Islet precursor cell (in vitro differentiated cells): ENCODE measurements around the gene NFIB.

Experiments used
- DNase-seq: peaks from one replicate; pipeline ENCODE4 v3.0.0-alpha.2; 2018

Gene NFIB

DNA sequence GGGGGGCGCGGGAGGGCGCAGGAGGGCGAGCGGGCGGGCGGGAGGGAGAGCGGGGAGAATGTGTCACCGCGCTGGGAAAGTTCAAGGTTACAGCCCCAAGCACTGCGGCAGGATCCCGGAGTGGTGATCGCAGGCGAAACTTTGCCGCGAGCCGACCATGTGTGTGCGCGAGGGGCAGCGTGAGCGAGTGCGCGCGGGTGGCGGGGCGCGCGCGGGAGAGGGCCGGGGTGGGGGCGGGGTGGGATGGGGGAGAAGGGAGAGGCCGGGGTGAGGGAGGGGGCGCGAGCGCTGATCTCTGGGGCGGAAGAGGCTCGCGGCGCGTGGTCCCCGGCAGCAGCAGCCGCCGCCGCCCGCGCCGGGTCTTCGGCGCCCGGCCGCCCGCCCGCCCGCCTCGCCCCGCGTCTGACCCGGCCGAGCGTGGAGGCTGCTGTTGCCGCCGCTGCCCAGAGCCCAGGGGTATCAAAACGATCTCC, at the start of gene NFIB:
NFIB (minus strand) TSS at position 191 of the 473 bp plus-strand sequence. CDS start 630 bp downstream, outside the sequence.
- peak; percentile 75 for DNase-seq

DNA sequence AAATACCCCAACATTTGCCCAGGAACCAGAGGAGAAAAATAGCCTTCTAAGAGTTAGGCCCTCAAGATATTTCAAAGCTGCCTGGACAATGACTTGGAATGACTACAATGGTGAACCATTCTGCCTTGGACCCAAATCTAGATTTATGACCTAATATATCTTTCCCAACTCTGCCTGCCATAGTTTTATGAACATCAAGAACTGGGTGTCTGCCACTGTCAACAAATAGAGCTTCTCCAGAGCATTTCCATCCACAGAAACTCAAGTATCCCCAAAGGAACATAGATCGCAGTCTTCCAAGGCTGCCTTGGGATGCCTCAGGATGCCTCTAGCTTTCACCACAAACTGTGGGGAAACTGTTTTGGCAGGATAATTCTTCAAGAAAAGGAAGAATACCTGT, 48.2 kb upstream of the NFIB start:
- no peak for DNase-seq

DNA sequence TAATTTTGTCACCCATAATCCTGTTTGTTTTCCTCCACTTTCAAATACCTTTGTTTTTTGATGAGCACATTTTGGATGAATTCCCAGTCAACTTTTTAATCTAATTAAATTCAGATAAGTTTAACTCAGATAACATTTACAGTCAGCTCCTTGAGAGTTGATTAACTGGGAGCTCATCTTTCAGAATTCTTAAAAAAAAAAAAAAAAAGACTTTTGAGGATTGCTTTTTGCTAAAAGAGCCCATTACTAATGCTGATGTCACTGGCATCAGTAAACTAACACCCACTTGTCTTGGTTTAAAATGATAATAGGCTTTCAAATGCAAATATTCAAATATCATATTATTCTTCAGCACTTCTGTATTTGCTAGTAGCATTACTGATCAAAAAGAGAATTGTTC, 47.1 kb upstream of the NFIB start:
- DNase-seq = no peak

DNA sequence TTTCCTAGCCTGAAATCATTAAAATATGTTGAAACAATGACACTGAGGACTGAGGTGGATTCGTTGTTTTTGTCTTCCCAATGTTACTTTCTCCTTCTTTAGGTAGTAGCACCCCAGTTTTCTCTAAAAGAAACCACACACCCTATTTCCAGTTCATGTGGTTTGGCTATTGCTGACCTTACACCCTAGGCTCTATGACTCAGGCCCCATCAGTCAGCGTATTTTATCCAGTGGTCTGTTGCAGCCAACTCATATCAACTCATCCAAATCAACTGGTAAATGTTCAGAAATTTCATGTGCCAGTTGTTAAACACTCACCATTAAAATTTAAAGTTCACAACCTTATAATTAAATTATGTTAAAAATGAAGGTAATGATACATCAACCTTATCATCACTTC, 44.6 kb upstream of the NFIB start:
- no peak for DNase-seq

DNA sequence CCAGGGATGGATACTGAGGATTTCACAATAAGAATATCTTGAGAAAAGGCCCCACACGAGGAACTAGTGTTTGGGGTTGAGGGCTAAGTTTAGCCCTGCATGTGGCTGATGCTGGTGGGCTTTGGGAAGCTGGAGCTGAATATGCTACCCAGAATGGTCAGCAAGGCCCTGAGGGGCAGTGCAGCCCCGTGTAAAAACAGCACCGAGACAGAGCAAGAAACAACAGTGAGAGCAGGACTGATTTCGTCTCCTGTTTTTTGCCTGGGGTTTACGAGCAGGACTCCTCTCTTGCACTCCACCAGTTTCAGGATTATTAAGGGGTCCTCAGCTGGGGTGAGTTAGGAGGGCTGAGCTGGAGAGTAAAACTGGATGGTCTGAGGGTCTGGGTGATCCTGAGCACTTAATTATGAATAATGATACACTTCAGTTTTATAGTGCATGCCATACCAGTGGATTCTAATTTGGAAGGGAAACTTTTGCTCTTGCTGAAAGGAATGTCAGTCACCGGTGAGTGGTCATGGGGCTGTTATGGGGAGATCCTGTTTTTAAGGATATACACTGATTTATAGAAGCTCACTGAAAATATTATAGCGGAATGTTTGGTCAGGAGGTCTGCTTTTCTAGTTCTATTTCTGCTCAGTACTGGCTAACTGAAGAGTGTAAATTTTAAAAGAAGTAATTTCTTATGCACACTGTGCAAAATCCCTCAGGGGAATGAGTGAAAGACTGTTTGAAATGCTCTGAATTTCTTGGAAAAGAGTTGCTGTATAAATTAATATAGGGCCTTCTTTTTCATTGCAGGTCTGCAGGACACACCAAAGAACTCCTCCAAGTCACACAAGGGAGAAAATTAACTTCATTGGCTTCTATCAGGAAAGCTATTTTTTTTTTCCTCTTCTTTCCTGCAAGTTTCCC, 42.7 kb upstream of the NFIB start:
- no peak for DNase-seq

DNA sequence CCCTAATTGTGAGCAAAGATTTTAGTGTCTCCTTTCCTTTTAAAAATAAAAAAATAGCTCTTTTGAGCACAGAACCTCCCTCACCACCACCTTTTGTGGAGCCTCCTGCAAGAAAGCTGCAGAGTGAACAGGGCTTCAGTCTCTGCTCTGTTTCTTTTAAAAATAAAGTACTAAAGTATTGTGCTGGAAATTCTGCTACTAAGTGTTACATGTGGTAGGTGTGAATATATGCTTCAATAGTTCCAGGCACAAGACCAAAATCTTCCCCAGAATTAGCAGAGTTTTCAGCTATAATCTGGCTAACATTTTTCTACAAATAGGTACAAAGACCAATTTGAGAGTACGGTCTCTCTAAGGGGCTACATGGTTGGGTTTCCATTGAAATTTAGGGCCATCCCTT, 40.3 kb upstream of the NFIB start:
- DNase-seq = no peak

DNA sequence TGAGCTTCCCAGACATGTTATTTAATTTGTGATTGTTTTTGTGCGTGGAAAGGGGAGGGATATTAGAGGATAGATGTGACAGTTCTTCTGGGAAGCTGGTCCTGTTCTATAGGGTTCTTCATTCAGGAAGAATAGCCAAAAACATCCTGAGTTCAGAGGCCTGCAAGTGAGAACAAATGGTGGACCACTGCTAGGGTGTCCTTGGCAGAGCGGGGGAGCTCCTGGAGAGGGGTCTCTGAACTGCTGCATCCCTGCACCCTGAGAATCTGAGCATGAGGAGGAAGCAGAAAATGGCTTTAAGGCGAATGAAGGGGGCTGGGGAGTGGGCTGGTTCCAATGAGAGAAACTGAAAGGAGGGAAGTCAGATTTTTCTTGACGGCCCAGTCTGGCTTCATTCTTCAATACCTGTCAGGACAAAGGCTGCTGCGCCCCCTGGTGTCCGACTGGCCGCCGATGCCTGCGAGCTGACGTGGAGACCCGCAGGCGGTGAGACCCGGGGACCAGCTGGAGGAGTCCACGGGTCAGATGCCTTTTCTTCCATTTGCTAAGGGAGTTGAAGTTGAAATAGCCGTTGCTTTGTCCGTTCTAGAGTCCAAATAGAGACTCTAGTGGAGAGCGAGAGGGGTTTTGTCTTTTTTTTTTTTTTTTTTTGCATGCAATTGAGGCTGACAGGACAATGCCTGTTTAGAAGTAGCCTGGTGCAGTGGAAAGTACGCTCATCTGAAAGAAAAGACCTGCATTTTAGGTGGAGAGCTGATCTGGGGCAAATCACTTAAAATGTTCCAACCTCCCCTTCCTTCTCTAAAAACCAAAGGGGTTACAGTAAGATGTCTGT, 39.5 kb upstream of the NFIB start:
- DNase-seq = peak; percentile 95

DNA sequence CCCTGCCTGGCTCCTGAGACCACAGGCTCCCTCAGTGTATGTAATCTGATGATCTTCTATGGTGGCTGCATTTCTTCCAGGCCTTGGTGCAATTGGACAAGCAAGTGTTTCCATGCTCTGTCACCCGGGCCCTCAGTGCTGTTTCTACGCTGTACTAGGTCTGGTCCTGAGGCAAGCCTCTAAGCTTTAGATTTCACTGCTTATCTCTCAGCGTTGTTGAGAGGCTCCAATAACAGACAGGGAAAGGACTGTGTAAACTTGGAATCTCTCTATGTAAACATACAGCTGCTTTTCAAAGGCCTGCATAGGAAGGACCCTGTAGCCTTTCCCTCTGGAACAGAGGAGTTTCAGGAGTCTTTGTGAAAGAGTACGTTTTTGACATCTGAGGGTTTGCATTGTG, 38.6 kb upstream of the NFIB start:
- DNase-seq = no peak

DNA sequence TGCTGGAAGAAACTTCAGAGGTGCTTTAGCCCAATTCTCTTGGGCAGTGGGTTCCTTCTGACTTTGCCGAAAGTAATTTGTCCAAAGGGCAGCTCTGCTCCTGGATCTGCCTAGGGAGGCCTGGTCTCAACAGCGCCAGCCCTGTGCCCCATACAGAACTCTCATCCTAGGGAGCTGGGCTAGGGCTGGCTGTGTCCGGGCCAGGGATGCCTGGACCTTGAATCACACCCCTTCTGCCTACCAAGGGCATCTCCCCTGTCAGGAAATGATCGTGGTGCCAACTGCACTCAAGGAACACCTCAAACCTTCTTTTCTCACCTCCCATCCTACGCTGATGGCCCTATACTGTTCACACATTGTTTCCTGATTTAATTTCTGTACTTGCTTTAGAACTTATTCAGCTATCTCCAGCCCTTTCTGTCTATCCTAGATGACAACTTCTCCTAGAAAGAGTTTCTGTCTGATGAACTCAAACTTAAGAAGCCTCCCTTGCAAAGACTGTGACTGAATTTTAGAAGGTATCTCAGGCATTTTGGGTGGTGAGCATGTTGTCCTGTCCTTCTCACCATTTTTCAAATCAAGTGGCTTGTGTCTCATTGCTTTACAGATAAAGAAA, 37.4 kb upstream of the NFIB start:
- no peak for DNase-seq

DNA sequence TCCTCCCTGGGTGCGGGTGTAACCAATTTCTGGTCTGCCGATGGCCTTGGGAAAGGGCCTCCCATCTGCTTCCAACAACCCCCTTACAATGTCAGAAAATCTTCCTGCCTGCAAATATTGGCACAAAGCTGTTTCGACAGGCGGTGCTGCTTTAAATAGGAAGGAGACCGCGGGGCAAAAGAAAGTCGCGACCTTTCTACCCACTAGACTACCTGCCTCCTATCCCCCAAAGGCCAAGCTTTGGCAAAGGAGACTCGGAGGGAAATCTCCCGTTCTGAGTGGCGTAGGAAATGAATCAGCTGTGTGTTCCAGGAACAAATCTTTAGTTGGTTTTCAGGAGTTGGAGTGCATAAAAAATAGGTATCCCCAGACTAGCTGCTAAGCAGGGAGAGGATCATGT, 36.8 kb upstream of the NFIB start:
- DNase-seq = no peak

DNA sequence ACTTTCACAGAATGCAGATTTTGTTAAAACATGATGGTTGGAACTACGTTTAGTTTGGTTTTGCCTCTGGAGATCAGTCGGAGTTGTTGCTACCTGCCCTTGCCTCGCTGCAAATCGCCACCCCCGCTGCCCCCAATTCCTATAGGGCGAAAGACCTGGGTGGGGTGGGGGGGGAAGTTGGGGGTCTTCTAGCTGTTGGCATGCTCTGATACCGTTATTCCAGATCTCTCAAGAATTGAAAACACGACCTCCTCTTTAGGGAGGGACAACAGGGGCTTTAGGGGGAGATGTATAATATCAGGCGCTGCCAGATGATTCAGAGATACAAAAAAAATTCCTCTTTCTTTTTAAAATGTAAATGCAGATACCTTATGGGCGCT, 36.4 kb upstream of the NFIB start:
- DNase-seq = no peak

DNA sequence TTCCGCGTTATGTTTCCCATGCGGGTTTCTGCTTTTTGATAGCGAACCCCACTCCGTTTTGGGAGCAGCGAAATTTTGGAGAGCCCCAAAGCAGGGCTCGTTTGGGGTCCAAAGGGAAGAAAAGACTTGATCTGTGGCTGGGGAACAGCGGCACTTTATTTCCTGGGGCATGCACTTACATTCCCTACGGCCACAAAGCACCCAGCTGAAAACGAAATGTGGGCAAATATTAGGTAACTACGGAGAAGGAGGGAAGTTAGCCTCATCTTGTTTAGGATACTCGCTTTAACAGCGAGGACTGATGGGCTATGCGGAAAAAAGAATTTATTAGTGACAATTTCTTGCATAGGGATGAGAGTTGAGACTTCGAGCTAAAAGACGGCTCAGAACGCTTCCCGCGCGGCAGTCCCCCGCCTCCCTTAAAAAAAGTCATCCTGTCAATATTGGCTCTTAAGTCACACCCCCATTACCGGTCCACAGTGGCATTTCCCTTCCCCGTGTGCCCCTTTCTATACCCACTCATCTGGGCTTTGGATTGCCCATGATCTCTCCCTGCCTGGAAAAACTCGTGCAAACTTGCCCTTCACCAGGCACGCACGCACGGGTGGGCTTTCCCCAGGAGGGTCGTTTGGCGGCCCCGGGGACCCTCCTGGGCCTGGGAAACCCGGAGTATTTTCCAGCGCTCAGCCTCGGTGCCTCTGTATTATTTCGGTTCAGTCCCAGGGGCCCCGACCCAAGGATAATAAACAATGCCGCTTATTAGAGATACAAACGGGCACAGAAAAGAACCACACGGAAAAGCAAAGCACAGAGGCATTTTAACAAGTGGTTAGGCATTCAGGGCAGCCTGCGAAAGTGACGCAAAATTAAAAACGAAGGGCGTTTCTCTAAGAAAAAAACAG, 35.8 kb upstream of the NFIB start:
- no peak for DNase-seq

DNA sequence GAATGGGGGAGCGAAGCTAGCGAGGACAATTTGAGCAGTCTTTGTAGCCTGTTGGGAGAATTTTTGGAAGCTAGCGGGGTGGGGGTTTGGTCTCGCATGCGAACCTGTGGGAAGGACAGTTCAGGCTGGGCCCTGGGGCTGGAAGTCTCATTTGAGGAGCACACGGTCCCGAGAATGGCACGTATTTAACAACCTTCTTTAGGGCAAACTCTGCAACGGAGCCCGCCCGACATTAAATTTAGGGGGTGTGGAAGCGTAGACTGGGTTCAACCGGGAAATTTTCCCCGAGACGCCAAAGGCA, 35.2 kb upstream of the NFIB start:
- DNase-seq = no peak

DNA sequence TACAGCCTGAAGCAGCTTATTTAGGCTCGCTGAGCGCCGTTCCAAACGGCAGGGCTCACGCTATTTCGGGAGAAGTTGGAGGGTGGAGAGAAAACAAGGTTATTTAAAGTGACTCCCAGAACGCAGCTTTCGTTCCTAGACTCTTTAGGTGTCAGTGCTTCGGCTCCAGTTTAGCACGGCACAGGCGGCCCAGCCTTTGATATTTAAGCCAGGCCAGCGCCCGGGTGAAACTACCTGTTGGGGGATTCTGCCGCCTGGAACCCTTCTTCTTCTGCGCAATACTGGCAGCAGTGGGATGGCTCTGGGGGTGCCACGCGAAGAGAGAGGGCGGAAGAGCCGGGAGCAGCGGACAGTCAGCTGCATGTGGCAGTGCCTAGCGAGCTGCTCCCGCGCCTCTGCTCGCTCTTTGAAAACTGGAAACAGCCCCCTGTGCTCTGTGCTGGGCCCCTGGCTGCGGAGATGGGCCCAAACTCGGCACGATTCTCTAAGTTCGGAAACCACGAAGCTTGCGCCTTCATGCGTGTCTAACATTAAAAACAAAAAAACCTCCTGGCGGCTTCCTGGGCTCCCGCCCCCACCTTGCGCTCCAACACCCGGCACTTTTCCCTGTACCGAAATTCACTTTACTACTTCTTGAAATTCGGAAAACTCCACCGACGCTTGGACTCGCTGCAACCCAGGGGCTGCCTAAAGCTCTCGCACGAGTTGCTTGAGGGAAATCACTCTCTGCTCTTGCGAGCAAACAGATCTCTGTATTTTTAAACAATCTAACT, 34.6 kb upstream of the NFIB start:
- peak; percentile 61 for DNase-seq

DNA sequence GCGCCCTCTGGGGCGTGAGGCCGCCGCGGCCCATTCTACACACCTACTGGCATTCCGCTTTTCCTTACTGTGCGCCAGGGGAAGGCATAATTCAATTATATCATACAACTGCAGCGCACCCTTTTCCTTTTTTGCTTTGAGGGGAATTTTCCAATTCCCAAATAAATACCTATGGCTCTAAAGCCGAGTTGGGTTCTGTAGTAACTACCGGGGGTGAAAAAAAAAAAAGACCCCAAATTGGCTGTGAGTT, 34.1 kb upstream of the NFIB start:
- no peak for DNase-seq

DNA sequence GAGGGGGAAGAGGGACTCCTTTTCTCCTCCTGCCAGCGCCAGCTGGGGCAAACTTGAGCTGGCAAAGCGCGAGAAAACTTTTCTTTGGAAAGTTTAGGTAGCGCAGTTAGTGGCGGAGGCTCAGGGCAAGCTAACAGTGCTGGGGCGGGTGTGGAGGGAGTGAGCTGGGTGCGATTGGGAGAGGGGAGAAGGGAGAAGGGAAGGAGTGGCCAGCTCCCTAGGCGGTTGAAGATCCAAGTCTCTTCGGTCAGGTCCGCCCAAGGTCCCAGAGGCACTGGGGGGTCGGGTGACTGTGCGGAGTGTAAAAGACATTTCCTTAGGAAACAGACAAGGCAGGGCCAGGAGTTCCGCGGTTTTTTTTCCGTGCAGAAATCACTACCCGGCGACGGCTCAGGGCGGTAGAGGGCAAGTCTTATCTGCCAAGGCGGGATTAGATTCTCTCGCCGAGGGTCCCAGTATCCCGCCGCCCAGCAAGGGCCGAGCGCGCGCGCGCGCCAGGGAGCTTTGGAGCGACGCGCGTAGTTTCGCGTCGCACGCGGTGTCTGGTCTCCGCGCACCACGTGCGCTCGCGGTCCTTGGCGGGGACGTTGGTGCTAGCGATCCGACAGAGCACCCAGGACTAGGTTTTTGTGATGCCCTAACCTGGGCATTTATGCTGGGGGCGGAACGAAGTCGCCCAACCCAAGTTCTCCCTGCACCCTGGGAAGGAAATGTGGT, 33.6 kb upstream of the NFIB start:
- DNase-seq = peak; percentile 67

DNA sequence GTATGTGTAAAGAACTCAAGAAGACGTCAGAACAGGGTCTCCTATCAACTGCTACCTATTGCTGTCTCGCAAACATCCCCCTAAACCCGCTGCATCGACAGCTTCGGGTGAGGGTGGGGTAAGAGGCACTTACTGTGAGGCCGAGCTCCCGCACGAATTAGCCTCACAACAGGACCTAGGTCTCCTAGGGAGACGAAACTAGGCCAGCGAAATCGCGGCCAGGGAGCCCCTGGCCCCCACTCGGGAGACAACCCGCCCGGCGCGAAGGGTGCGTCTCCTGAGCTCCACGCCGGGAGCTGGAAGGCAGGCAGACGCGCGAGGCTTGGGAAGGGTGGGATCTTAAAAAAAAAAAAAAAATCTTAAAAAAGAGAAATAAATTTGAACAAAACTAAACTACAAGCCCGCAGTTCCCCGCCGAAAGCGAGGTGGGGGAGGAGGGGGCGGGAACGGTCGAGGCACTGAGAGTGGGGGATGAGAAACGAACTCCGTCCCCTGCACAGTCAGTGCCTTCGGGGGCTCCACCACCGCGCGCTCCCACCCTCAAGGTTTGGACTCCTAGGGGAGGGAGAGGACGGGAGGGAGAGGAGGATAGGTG, 33.0 kb upstream of the NFIB start:
- no peak for DNase-seq

DNA sequence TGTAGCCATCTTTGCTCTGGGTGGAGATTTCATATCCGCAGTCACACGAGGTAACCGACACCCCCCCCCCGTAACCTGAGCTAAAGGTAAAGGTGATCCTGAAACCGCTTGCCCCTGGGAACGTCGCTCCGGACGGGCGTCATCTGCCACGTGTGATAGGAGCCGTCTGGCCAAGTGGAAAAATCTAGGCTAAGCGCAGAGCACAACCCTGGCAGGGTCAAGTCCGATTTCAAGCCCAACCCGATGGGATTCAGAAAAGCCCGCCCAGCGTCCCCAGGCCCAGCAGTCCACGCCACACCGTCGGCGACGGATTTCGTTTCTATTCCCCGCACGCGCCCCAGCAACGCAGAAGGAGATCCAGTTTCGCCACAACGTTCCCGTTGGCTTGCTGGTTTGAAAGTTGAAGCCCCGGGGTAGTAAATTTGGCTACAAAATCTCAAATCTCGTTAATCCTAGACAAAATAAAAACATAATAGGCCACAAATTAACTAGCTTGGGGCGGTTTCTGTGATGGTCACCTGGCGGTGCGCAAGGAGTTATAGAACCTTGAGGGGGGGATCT, 32.4 kb upstream of the NFIB start:
- peak; percentile 61 for DNase-seq

DNA sequence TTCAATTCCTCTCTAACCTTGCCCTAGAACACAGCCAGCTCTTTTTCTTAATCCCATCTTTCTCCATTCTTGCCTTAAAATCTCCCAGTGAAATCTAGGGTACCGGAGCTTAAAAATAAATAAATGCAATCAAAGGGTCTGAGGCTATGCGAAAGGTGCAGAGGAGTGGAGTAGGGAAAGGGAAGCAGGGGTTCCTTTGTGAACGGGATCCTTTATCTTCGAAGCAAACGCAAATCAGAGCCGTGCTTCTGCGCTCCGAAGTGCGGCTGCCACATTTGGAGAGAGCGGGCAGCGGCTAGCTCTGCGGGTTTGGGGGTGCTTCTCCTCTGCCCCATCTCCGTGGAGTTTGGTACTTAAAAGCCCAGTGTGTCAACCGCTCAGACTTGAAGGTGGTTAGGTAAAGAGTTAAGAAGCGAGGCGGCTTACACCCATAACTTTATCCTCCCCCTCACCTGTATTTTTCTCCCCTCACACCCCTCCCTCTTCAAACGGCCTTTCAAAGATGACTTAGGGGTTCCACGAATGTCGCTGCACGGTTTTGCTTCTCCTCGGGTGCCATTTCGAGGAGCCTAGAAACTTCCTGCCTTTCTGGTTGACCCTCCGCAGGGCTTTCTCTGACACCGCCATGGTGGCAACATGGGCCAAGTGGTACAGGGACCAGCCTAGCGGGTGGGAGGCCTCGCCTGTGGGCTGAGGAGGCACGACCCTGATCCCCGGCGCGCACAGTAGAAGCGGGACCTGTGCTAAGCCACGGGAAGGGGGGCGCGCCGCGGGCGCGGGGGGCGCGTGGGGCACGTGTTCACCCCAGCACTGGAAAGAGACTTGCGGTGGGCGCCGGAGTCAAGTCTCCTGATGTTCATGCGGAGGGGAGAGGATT, 31.7 kb upstream of the NFIB start:
- DNase-seq = peak; percentile 58

DNA sequence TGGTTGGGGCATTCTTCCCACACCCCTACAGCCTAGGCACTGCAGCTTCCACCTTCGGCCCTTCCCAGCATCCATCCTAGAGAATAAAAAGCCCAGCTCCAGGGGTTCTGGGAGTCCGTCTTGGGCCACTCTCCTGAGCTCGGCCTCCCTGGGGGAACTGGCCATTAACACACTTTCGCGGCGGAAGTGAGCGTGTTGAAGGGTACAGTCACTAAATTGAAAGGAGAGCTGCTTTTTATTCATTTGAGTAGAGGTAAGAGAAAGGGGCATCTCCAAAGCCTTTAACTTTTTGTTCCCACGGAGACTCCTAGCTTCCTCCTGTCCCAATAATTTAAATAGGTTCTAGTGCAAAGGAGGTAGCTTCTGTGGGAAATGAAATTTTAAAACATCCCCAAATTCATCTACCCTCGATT, 31.0 kb upstream of the NFIB start:
- no peak for DNase-seq
